ENCODE results near the gene FAM184B. TPM values are rescaled to one million over a fixed set of nuclear protein-coding genes. Genes with fewer than 3 reads are reported as not detected.

Gene FAM184B
- total RNA-seq (2022) (not detected in 2 replicates), Bru-seq, nascent RNA (percentile 16 among the genes with signal in this experiment), BruChase-seq, experiment 1, labeled RNA remaining after a 2-hour chase (percentile 22 among the genes with signal in this experiment), BruChase-seq, experiment 2, labeled RNA remaining after a 6-hour chase (percentile 22 among the genes with signal in this experiment)
- long read RNA-seq, partial matches to known transcripts = 0 of 50 reads
- long read RNA-seq, other reads (novel, unspliced or antisense) = 50 of 50 reads

DNA sequence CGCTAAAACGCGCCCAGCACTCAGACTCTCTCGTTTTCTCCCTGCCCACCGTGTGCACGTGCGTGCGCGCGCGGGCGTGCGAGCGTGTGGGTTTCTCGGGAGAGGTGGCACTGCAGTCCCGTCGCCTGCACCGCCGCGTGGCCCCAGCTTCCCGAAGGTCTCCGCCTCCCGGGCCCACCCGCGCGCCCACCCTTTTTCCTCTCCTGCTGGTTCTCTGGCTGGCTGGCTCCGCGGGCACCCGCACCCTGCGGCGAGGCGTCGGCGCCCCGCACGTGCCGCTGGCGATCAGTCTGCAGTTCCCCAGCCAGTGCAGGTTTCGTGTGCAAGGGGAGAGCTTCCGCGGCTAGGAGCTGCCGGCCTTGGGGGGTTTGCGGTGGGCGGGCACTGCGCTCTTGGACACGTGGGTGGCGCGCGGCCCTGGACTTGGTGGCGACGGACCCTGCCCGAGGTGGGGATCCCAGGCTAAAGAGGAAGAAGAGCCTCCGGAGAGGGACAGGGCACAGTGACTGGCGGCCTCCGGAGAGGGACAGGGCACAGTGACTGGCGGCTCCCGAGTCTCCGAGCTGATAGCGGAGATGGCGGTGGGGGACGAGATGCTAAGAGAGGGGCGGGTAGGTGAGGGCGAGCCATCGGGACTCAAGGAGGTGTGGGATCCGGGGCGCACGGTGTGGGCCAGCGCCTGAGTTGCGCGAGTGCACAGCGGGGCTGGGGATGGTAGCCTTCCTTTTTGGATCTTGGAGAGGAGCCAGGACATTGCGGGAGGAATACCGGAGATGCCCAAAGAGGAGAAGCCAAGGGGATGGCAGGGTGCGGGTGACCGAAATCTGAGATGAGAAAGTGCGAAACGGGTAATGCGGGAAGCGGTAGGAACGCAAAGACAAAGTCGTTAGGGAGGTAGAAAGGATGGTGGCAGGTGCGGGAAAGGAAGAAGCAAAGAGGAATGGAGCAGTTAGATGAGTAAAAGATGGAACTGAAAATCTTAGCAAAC, at the start of gene FAM184B:
Gene FAM184B (minus strand): TSS at position 322 of the 988 bp plus-strand sequence. CDS start 322 bp downstream, outside the sequence.
- Mint-ChIP-seq H3K27ac (ENCODE audit: unreplicated experiment) (no peak within 1 kb of the TSS), H3K36me3 (ENCODE audit: insufficient read depth, unreplicated experiment) (no peaks in the 10 kb centered on the region), H3K4me3 (ENCODE audit: unreplicated experiment) (no peak within 1 kb of the TSS), H3K27me3 (ENCODE audit: insufficient read depth, unreplicated experiment) (peaks cover 2% of the 10 kb centered on the region), H3K9me3 (ENCODE audit: unreplicated experiment) (no peaks in the 10 kb centered on the region), H3K4me1 (ENCODE audit: low read depth, unreplicated experiment) (no peaks in the 10 kb centered on the region)
- DNase-seq = no peak
- intact Hi-C loops (cut with micrococcal nuclease; ENCODE audit: unreplicated experiment) = no loop called here
- BruUV-seq (replicated peaks) = no TSS peak
- TF ChIP-seq, protein P1, sequence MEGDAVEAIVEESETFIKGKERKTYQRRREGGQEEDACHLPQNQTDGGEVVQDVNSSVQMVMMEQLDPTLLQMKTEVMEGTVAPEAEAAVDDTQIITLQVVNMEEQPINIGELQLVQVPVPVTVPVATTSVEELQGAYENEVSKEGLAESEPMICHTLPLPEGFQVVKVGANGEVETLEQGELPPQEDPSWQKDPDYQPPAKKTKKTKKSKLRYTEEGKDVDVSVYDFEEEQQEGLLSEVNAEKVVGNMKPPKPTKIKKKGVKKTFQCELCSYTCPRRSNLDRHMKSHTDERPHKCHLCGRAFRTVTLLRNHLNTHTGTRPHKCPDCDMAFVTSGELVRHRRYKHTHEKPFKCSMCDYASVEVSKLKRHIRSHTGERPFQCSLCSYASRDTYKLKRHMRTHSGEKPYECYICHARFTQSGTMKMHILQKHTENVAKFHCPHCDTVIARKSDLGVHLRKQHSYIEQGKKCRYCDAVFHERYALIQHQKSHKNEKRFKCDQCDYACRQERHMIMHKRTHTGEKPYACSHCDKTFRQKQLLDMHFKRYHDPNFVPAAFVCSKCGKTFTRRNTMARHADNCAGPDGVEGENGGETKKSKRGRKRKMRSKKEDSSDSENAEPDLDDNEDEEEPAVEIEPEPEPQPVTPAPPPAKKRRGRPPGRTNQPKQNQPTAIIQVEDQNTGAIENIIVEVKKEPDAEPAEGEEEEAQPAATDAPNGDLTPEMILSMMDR (IDR thresholded peaks at IDR 0.05; ENCODE audit: insufficient read depth in 1 of 2, low read depth in 1 of 2, low read length in 1 of 2, severe bottlenecking in 1 of 2, unreplicated experiment in 1 of 2) = no peak
- POLR2A ChIA-PET = no interaction called here
- Histone ChIP-seq H3K4me3 (ENCODE audit: low read depth, low read length) (no peak within 1 kb of the TSS), H3K36me3 (ENCODE audit: control insufficient read depth, insufficient read depth, low read length) (no peaks in the 10 kb centered on the region), H3K27me3 (replicated peaks; ENCODE audit: control insufficient read depth, insufficient read depth, low read length) (no peaks in the 10 kb centered on the region), H3K9me3 (no peaks in the 10 kb centered on the region), H3K4me1 (no peaks in the 10 kb centered on the region)
- CTCF ChIA-PET = interaction anchor here (0.7 kb wide), 1 partner anchor 788 kb away, joined by 3 read pairs; no protein-coding TSS in a partner anchor

DNA sequence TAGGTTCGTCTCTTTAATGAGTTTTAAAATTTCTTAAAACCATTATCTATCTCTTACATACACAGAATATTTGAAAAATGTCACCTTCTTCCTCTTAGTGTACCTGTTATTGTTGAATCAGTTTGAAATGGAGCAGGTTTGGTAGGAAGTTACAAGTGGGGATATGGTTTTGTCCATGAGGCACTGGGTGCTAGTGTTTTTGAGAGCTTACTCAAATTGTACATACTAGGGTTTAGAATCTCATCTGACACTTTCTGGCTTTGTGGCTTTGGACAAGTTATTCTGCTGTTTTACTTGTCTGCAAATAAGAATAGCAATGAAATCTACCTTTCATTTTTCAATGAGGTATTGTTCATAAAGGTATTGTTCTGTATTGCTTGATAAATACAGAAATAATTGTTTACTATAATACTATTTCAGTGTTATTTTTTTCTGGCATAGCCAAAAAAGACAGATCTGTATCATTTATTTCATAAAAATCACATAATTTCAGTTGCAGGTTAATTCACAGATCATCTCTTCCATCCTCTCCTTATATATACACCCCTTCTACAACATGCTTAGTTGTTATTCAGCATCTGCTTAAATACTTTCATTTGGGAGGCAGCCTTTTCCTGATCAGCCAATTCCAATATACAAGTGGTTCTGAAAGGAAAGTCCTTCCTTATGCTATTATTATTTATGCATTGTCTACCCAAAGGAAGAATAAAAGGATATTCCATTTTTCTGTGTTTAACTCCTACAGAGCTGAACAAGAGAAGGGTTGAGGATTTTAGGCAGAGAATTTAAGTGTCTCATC, 42.6 kb upstream of the FAM184B start:
- Mint-ChIP-seq H3K27me3 (ENCODE audit: insufficient read depth, unreplicated experiment) (no peaks in the 10 kb centered on the region), H3K4me1 (ENCODE audit: low read depth, unreplicated experiment) (no peaks in the 10 kb centered on the region), H3K27ac (ENCODE audit: unreplicated experiment) (no peak overlapping the region), H3K36me3 (ENCODE audit: insufficient read depth, unreplicated experiment) (peaks cover 61% of the 10 kb centered on the region), H3K9me3 (ENCODE audit: unreplicated experiment) (no peaks in the 10 kb centered on the region), H3K4me3 (ENCODE audit: unreplicated experiment) (no peak overlapping the region)
- Histone ChIP-seq H3K9me3 (no peaks in the 10 kb centered on the region), H3K4me1 (no peaks in the 10 kb centered on the region), H3K36me3 (ENCODE audit: control insufficient read depth, insufficient read depth, low read length) (no peaks in the 10 kb centered on the region; the same call in 1 of the 2 replicates), H3K27me3 (replicated peaks; ENCODE audit: control insufficient read depth, insufficient read depth, low read length) (no peaks in the 10 kb centered on the region), H3K4me3 (ENCODE audit: low read depth, low read length) (no peak overlapping the region)
- TF ChIP-seq, protein P1 (IDR thresholded peaks at IDR 0.05; ENCODE audit: insufficient read depth in 1 of 2, low read depth in 1 of 2, low read length in 1 of 2, severe bottlenecking in 1 of 2, unreplicated experiment in 1 of 2) = no peak
- intact Hi-C loops (cut with micrococcal nuclease; ENCODE audit: unreplicated experiment) = no loop called here
- ChIA-PET CTCF (no interaction called here), POLR2A (no interaction called here)
- DNase-seq = no peak
- BruUV-seq (replicated peaks) = no TSS peak
